ENCODE data around the gene CHST11.
A peak's percentile ranks its signal among the peaks of the same experiment; 100 is the strongest.

The CHST11 gene

GRCh38 chr12:104477510-104478390 lies 21.0 kb downstream of the CHST11 start:
- peak overlapping the region; percentile 59 for H3K9ac ChIP-seq (ENCODE audit: low read depth, low read length)
- H2AFZ ChIP-seq (ENCODE audit: low read depth, low read length): no peak overlapping the region
- peak overlapping the region in 1 of 2 experiments; percentile 44; a peak in 2 of 4 replicates for H3K4me3 ChIP-seq (ENCODE audit: low read depth in 1 of 2, low read length in 2 of 2)
- H3K27ac ChIP-seq (ENCODE audit: low read length): peak overlapping the region; percentile 96
- H3K9me3 ChIP-seq (ENCODE audit: insufficient read depth, low read length, severe bottlenecking): no peaks in the 10 kb centered on the region
- ATAC-seq (ENCODE audit: insufficient read depth, low read depth): peak; percentile 39
- TF ChIP-seq CTCF (IDR thresholded peaks at IDR 0.05; ENCODE audit: borderline replicate concordance, extremely low read depth, low read length, poor library complexity, severe bottlenecking): no peak
- no peak for TF ChIP-seq EZH2 (IDR thresholded peaks at IDR 0.05; ENCODE audit: borderline replicate concordance, low read depth, low read length, severe bottlenecking)
- H3K4me1 ChIP-seq (ENCODE audit: insufficient read depth, low read length): peaks cover 94% of the 10 kb centered on the region
- peaks cover 8% of the 10 kb centered on the region; the same call in 1 of the 2 replicates for H4K20me1 ChIP-seq (ENCODE audit: insufficient read depth, low read length)
- H3K27me3 ChIP-seq (ENCODE audit: insufficient read depth, low read length, poor library complexity): no peaks in the 10 kb centered on the region
- peak overlapping the region; percentile 66 for H3K4me2 ChIP-seq (ENCODE audit: insufficient read depth, low read length)
- H3K36me3 ChIP-seq (ENCODE audit: insufficient read depth, low read length): peaks cover 39% of the 10 kb centered on the region
- DNase-seq: peak; percentile 71
- peaks cover 96% of the 10 kb centered on the region for H3K79me2 ChIP-seq (ENCODE audit: insufficient read depth, low read length)

- Histone ChIP-seq H3K9ac (ENCODE audit: low read depth, low read length) (peak overlapping the region; percentile 59), H3K27me3 (ENCODE audit: insufficient read depth, low read length, poor library complexity) (no peaks in the 10 kb centered on the region), H3K27ac (ENCODE audit: low read length) (peak overlapping the region; percentile 96), H3K4me1 (ENCODE audit: insufficient read depth, low read length) (peaks cover 94% of the 10 kb centered on the region), H4K20me1 (ENCODE audit: insufficient read depth, low read length) (peaks cover under 1% of the 10 kb centered on the region; the same call in 1 of the 2 replicates), H3K79me2 (ENCODE audit: insufficient read depth, low read length) (peaks cover 96% of the 10 kb centered on the region), H3K4me3 (ENCODE audit: low read depth in 1 of 2, low read length in 2 of 2) (peak overlapping the region in 1 of 2 experiments; percentile 44; a peak in 2 of 4 replicates), H3K4me2 (ENCODE audit: insufficient read depth, low read length) (peak overlapping the region; percentile 66), H3K9me3 (ENCODE audit: insufficient read depth, low read length, severe bottlenecking) (no peaks in the 10 kb centered on the region), H2AFZ (ENCODE audit: low read depth, low read length) (no peak overlapping the region), H3K36me3 (ENCODE audit: insufficient read depth, low read length) (peaks cover 41% of the 10 kb centered on the region)
- ATAC-seq (ENCODE audit: insufficient read depth, low read depth) (peak; percentile 72), DNase-seq (peak; percentile 77)
- TF ChIP-seq EZH2 (IDR thresholded peaks at IDR 0.05; ENCODE audit: borderline replicate concordance, low read depth, low read length, severe bottlenecking): no peak
- no peak for TF ChIP-seq CTCF (IDR thresholded peaks at IDR 0.05; ENCODE audit: borderline replicate concordance, extremely low read depth, low read length, poor library complexity, severe bottlenecking)
Observed at GRCh38 chr12:104478396-104479122, 21.8 kb downstream of the CHST11 start.

- ATAC-seq (ENCODE audit: insufficient read depth, low read depth): no peak
- Histone ChIP-seq H2AFZ (ENCODE audit: low read depth, low read length) (no peak overlapping the region), H3K27ac (ENCODE audit: low read length) (peak overlapping the region; percentile 96), H3K36me3 (ENCODE audit: insufficient read depth, low read length) (peaks cover 47% of the 10 kb centered on the region), H3K4me3 (ENCODE audit: low read depth in 1 of 2, low read length in 2 of 2) (peak overlapping the region in 1 of 2 experiments; percentile 44; a peak in 1 of 4 replicates), H3K27me3 (ENCODE audit: insufficient read depth, low read length, poor library complexity) (no peaks in the 10 kb centered on the region), H3K4me1 (ENCODE audit: insufficient read depth, low read length) (peaks cover 94% of the 10 kb centered on the region), H3K4me2 (ENCODE audit: insufficient read depth, low read length) (peak overlapping the region; percentile 66), H4K20me1 (ENCODE audit: insufficient read depth, low read length) (no peaks in the 10 kb centered on the region; the same call in 1 of the 2 replicates), H3K79me2 (ENCODE audit: insufficient read depth, low read length) (peaks cover 96% of the 10 kb centered on the region), H3K9ac (ENCODE audit: low read depth, low read length) (peak overlapping the region; percentile 59), H3K9me3 (ENCODE audit: insufficient read depth, low read length, severe bottlenecking) (no peaks in the 10 kb centered on the region)
- no peak for DNase-seq
- TF ChIP-seq CTCF (IDR thresholded peaks at IDR 0.05; ENCODE audit: borderline replicate concordance, extremely low read depth, low read length, poor library complexity, severe bottlenecking): no peak
- TF ChIP-seq EZH2 (IDR thresholded peaks at IDR 0.05; ENCODE audit: borderline replicate concordance, low read depth, low read length, severe bottlenecking): no peak
Observed at GRCh38 chr12:104479123-104479662, 22.4 kb downstream of the CHST11 start.

All from DND-41 (cell line).